HCT116 (cell line): ENCODE measurements around the gene FKBP2. TPM values are rescaled to one million over a fixed set of nuclear protein-coding genes. Genes with fewer than 3 reads are reported as not detected.

Source experiments
- ATAC-seq: fragments of 200-7000 bp; cut with Tn5 transposase; 2 replicates; pipeline ENCODE4 v1.9.1; 2020; ENCODE audit warnings: mild to moderate bottlenecking, moderate library complexity
- BruUV-seq: library from RNA; stranded (reverse); fragments of 400-500 nt; replicated peaks from 2 replicates; lab custom pipeline; 2021; lab: Mats Ljungman, UMichigan
- CTCF ChIA-PET: fragments of 300-600 bp; sonication (Branson Sonifier 250); formaldehyde crosslinking; loops from one replicate; lab custom pipeline; 2021; ENCODE audit warnings: antibody characterized with exemption; lab: Charles Lee
- POLR2A ChIA-PET: fragments of 300-600, 350-600 bp; sonication (Branson Sonifier 250); formaldehyde crosslinking; loops from one replicate; lab custom pipeline; 2021; ENCODE audit warnings: antibody characterized with exemption; lab: Charles Lee
- RAD21 ChIA-PET, 2 experiments: fragments of 300-600 bp; sonication (Branson Sonifier 250); formaldehyde crosslinking; loops; one replicate each; lab custom pipeline; 2023; ENCODE audit warnings: low total read pairs in 2 of 2; ENCODE audit not compliant: uncharacterized antibody in 2 of 2, unreplicated experiment in 2 of 2, low non-redundant PET in 1 of 2; lab: Charles Lee
- DNase-seq: peaks from one replicate; pipeline ENCODE4 v3.0.0-alpha.2; 2010; ENCODE audit warnings: low read depth, low spot score
- H2AFZ ChIP-seq: fragments of 200-600 bp; shearing (Covaris generic), sonication (generic); 2 replicates; pipeline ENCODE4 v1.6.1; 2017; ENCODE audit warnings: low read depth, mixed run types, mixed read lengths, antibody characterized with exemption, low read length; ENCODE audit not compliant: poor library complexity, severe bottlenecking
- H3K27ac ChIP-seq: 2 replicates; pipeline ENCODE4 v1.5.1; 2012; ENCODE audit warnings: low read depth, low read length
- H3K27me3 ChIP-seq: fragments of 200-600 bp; sonication (generic); 2 replicates; pipeline ENCODE4 v1.6.1; 2016; ENCODE audit warnings: mixed run types, low read length, mixed read lengths; ENCODE audit not compliant: insufficient read depth
- H3K36me3 ChIP-seq, 2 experiments: fragments of 200-500 bp in 1 of 2; fragments of 200-600 bp in 1 of 2; sonication (Bioruptor generic) in 1 of 2; sonication (generic) in 1 of 2; 2 replicates each; pipeline versions ENCODE4 v1.5.1 to v1.6.1; 2014 to 2016; ENCODE audit warnings: low read length in 2 of 2, inconsistent platforms in 1 of 2, mixed read lengths in 1 of 2, mixed run types in 1 of 2; ENCODE audit not compliant: insufficient read depth in 2 of 2, control insufficient read depth in 1 of 2
- H3K4me1 ChIP-seq, 2 experiments: fragments of 200-600 bp in 1 of 2; sonication (generic) in 1 of 2; 2 replicates each; pipeline versions ENCODE4 v1.5.1 to v1.6.1; 2012 to 2017; ENCODE audit warnings: low read length in 2 of 2, inconsistent platforms in 1 of 2, mild to moderate bottlenecking in 1 of 2, mixed read lengths in 1 of 2, mixed run types in 1 of 2, moderate library complexity in 1 of 2; ENCODE audit not compliant: insufficient read depth in 2 of 2, control insufficient read depth in 1 of 2
- H3K4me2 ChIP-seq: fragments of 200-600 bp; sonication (generic); 2 replicates; pipeline ENCODE4 v1.6.1; 2017; ENCODE audit warnings: mixed run types, low read length, mixed read lengths
- H3K4me3 ChIP-seq, 2 experiments: fragments of 200-600 bp in 1 of 2; sonication (generic) in 1 of 2; replicated peaks in 1 of 2; 2 replicates each; pipeline ENCODE4 v1.5.1; 2011 to 2016; ENCODE audit warnings: low read length in 2 of 2, control low read depth in 1 of 2, low read depth in 1 of 2, mild to moderate bottlenecking in 1 of 2, mixed read lengths in 1 of 2, mixed run types in 1 of 2
- H3K79me2 ChIP-seq: fragments of 200-600 bp; sonication (generic); 2 replicates; pipeline ENCODE4 v1.6.1; 2017; ENCODE audit warnings: mild to moderate bottlenecking, mixed run types, low read length, moderate library complexity, mixed read lengths; ENCODE audit not compliant: insufficient read depth
- H3K9ac ChIP-seq: fragments of 200-600 bp; sonication (generic); 2 replicates; pipeline ENCODE4 v1.6.1; 2016; ENCODE audit warnings: low read length, mixed read lengths
- H3K9me2 ChIP-seq: fragments of 200-600 bp; sonication (generic), shearing (Covaris generic); 2 replicates; pipeline ENCODE4 v1.6.1; 2017; ENCODE audit warnings: mixed run types, mild to moderate bottlenecking, moderate library complexity; ENCODE audit not compliant: insufficient read depth
- H3K9me3 ChIP-seq, 2 experiments: fragments of 200-500 bp in 1 of 2; fragments of 200-600 bp in 1 of 2; sonication (Bioruptor generic) in 1 of 2; sonication (generic) in 1 of 2; 2 replicates each; pipeline ENCODE4 v1.6.1; 2014 to 2017; ENCODE audit warnings: low read length in 2 of 2, mixed read lengths in 2 of 2, inconsistent platforms in 1 of 2, low read depth in 1 of 2, mild to moderate bottlenecking in 1 of 2, mixed run types in 1 of 2, moderate library complexity in 1 of 2; ENCODE audit not compliant: control insufficient read depth in 1 of 2, insufficient read depth in 1 of 2
- H4K20me1 ChIP-seq: fragments of 200-600 bp; sonication (generic), shearing (Covaris generic); 2 replicates; pipeline ENCODE4 v1.6.1; 2017; ENCODE audit warnings: mixed run types, mild to moderate bottlenecking, moderate library complexity; ENCODE audit not compliant: insufficient read depth
- EGR1 ChIP-seq: IDR thresholded peaks from 2 replicates; pipeline ENCODE4 v1.6.1; 2012; ENCODE audit warnings: low read depth
- ELF1 ChIP-seq: IDR thresholded peaks from 2 replicates; pipeline ENCODE4 v1.6.1; 2012; ENCODE audit warnings: low read depth, borderline replicate concordance
- EZH2phosphoT487 ChIP-seq: fragments of 200-600 bp; IDR thresholded peaks from 2 replicates; pipeline ENCODE4 v1.6.1; 2018; ENCODE audit warnings: antibody characterized with exemption, borderline replicate concordance
- POLR2A ChIP-seq: IDR thresholded peaks from 2 replicates; pipeline ENCODE4 v1.7.0; 2011; ENCODE audit warnings: borderline replicate concordance; ENCODE audit not compliant: insufficient read depth, insufficient read length; ENCODE audit errors: extremely low read depth
- POLR2AphosphoS5 ChIP-seq: IDR thresholded peaks from 2 replicates; pipeline ENCODE4 v1.6.1; 2011; ENCODE audit warnings: mild to moderate bottlenecking, low read depth, low read length, moderate library complexity
- RAD21 ChIP-seq: IDR thresholded peaks from 2 replicates; pipeline ENCODE4 v1.6.1; 2012; ENCODE audit warnings: low read depth, mild to moderate bottlenecking
- SP1 ChIP-seq: IDR thresholded peaks from 2 replicates; pipeline ENCODE4 v1.6.1; 2012; ENCODE audit warnings: low read depth
- TCF7L2 ChIP-seq: IDR thresholded peaks from 2 replicates; pipeline ENCODE4 v1.7.0; 2011; ENCODE audit warnings: borderline replicate concordance, inconsistent platforms; ENCODE audit not compliant: insufficient read depth, insufficient read length; ENCODE audit errors: extremely low read depth
- YY1 ChIP-seq: IDR thresholded peaks from 2 replicates; pipeline ENCODE4 v1.6.1; 2011; ENCODE audit warnings: low read length, low read depth, moderate library complexity, mild to moderate bottlenecking; ENCODE audit not compliant: insufficient replicate concordance; ENCODE audit errors: extremely low read depth
- ZFX ChIP-seq: fragments of 450-650 bp; IDR thresholded peaks from 2 replicates; pipeline ENCODE4 v1.6.1; 2017
- intact Hi-C: fragments of 100-400 bp; cut with micrococcal nuclease; formaldehyde crosslinking; loops from 2 replicates; pipeline ENCODE4 v1.10.0; 2022
- total RNA-seq: library from RNA; stranded (reverse); gene quantifications from one replicate; pipeline ENCODE4 v1.2.1, GENCODE V29; 2021; ENCODE audit not compliant: unreplicated experiment
- TF ChIP-seq, protein P1 (sequence below): IDR thresholded peaks from 2 replicates; pipeline ENCODE4 v1.6.1; 2011; ENCODE audit warnings: mild to moderate bottlenecking, low read length, moderate library complexity; ENCODE audit not compliant: insufficient replicate concordance; ENCODE audit errors: extremely low read depth
- TF ChIP-seq, protein P2 (sequence below): IDR thresholded peaks from 2 replicates; pipeline ENCODE4 v1.6.1; 2012; ENCODE audit warnings: low read depth
- TF ChIP-seq, protein P3 (sequence below): IDR thresholded peaks from 2 replicates; pipeline ENCODE4 v1.6.1; 2012
- TF ChIP-seq, protein P4 (sequence below): IDR thresholded peaks from 2 replicates; pipeline ENCODE4 v1.6.1; 2012

The FKBP2 gene
- total RNA-seq, 1 experiment from 2014 or later, result 69.2 TPM

DNA sequence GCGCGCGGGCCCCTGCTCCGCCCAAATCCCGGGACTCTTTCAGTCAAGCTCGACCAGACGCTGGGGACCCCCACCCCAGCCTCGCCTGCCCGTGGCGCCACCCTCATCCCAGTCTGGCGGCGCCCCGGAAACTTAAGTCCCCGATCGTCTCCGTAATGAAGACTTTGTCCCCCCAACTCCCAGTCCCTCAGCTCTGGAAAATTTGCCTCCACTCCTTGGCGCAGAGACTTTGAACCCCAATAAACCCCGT lies 10.8 kb downstream of the FKBP2 start (continued):
- TF ChIP-seq, protein P1, sequence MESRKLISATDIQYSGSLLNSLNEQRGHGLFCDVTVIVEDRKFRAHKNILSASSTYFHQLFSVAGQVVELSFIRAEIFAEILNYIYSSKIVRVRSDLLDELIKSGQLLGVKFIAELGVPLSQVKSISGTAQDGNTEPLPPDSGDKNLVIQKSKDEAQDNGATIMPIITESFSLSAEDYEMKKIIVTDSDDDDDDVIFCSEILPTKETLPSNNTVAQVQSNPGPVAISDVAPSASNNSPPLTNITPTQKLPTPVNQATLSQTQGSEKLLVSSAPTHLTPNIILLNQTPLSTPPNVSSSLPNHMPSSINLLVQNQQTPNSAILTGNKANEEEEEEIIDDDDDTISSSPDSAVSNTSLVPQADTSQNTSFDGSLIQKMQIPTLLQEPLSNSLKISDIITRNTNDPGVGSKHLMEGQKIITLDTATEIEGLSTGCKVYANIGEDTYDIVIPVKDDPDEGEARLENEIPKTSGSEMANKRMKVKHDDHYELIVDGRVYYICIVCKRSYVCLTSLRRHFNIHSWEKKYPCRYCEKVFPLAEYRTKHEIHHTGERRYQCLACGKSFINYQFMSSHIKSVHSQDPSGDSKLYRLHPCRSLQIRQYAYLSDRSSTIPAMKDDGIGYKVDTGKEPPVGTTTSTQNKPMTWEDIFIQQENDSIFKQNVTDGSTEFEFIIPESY, result no peak
- TF ChIP-seq SP1 (no peak), RAD21 (no peak), TCF7L2 (no peak)

DNA sequence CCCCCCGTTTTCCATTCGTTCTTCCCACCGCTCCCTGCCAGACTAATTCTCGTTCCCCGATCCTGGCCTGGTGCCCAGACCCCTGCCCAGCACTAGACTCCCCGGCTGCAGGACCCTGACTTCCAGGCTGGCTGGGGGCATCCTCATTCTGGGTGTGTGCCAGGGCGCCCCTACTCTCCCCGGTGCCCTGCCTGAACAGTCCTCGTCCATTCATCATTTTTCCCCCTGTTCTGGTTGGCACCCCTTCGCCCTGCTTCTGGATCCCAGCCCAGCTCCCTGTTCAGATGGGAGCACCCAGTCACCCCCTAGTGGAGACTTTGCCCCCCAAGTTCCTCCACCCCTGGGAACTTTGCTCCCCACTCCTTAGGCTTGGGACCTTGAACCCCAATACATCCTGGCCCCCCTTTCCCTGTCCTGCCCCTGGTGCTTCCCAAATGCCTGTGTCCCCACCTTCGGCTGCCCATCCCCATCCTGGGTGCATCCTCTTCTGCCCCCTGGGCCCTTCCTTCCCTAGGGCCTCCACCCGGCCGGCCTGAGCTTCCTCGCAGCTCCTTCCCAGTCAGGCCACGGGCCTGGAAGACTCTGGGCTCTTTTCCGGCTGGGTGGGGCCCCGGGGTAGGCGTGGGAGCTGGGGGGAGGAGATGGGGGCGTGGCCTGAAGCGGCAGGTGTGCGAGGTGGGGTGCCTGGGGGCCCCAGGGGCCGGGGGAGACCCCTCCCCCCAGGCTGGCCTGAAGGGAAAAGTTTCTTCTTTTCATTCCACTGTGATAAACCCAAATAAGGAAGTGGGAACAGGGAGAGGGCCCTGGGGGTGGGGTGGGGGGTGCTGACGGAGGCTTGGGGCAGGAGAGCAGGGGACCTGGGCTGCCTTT lies 11.3 kb downstream of the FKBP2 start:
- intact Hi-C loops, result no loop called here
- peaks cover 35% of the 10 kb centered on the region for H3K79me2 ChIP-seq
- ChIA-PET CTCF (interaction anchor here (1.0 to 1.5 kb wide), 5 partner anchors 11 to 104 kb away, joined by 3 to 11 read pairs (median 3); partner anchors contain the start of genes NUDT22 and TRPT1), RAD21 (interaction anchor here (0.6 to 1.3 kb wide), 3 partner anchors 36 to 48 kb away, joined by 3 to 4 read pairs (median 4); no protein-coding TSS in a partner anchor), POLR2A (interaction anchor here (0.7 to 1.9 kb wide), 8 partner anchors 9 to 103 kb away, joined by 3 to 10 read pairs (median 4); partner anchors contain the start of genes FKBP2, PRDX5 and TRMT112)
- H3K9ac ChIP-seq, result peak overlapping the region; percentile 97
- peak overlapping the region; percentile 89 for H3K27ac ChIP-seq
- BruUV-seq, result no TSS peak
- H4K20me1 ChIP-seq, result no peaks in the 10 kb centered on the region
- H3K4me3 ChIP-seq, result peak overlapping the region; percentile 96 to 98
- H3K9me2 ChIP-seq, result no peaks in the 10 kb centered on the region
- H3K9me3 ChIP-seq, result no peaks in the 10 kb centered on the region
- H3K4me1 ChIP-seq, result peaks cover 28 to 63% of the 10 kb centered on the region in 2 experiments
- H2AFZ ChIP-seq, result no peak overlapping the region
- DNase-seq, result no peak
- peak overlapping the region; percentile 95 for H3K4me2 ChIP-seq
- no peaks in the 10 kb centered on the region for H3K27me3 ChIP-seq
- peak; percentile 54 for ATAC-seq
- peaks cover 11 to 25% of the 10 kb centered on the region in 2 experiments; a peak in 3 of 4 replicates for H3K36me3 ChIP-seq
- TF ChIP-seq, protein P2, sequence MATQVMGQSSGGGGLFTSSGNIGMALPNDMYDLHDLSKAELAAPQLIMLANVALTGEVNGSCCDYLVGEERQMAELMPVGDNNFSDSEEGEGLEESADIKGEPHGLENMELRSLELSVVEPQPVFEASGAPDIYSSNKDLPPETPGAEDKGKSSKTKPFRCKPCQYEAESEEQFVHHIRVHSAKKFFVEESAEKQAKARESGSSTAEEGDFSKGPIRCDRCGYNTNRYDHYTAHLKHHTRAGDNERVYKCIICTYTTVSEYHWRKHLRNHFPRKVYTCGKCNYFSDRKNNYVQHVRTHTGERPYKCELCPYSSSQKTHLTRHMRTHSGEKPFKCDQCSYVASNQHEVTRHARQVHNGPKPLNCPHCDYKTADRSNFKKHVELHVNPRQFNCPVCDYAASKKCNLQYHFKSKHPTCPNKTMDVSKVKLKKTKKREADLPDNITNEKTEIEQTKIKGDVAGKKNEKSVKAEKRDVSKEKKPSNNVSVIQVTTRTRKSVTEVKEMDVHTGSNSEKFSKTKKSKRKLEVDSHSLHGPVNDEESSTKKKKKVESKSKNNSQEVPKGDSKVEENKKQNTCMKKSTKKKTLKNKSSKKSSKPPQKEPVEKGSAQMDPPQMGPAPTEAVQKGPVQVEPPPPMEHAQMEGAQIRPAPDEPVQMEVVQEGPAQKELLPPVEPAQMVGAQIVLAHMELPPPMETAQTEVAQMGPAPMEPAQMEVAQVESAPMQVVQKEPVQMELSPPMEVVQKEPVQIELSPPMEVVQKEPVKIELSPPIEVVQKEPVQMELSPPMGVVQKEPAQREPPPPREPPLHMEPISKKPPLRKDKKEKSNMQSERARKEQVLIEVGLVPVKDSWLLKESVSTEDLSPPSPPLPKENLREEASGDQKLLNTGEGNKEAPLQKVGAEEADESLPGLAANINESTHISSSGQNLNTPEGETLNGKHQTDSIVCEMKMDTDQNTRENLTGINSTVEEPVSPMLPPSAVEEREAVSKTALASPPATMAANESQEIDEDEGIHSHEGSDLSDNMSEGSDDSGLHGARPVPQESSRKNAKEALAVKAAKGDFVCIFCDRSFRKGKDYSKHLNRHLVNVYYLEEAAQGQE, result no peak
- peak; percentile 44 for TF ChIP-seq POLR2A
- TF ChIP-seq, protein P3, sequence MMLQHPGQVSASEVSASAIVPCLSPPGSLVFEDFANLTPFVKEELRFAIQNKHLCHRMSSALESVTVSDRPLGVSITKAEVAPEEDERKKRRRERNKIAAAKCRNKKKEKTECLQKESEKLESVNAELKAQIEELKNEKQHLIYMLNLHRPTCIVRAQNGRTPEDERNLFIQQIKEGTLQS, result no peak
- TF ChIP-seq SP1, result no peak
- TF ChIP-seq ELF1, result no peak
- TF ChIP-seq EZH2phosphoT487, result no peak
- TF ChIP-seq, protein P4, sequence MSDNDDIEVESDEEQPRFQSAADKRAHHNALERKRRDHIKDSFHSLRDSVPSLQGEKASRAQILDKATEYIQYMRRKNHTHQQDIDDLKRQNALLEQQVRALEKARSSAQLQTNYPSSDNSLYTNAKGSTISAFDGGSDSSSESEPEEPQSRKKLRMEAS, result no peak
- no peak for TF ChIP-seq EGR1
- no peak for TF ChIP-seq RAD21
- TF ChIP-seq YY1, result no peak
- TF ChIP-seq ZFX, result peak; percentile 41; the same call in 1 of the 2 replicates
- peak; percentile 91 for TF ChIP-seq POLR2AphosphoS5
